Ovary (tissue), 3 donors: ENCODE data around the gene AOPEP.

ENCODE experiments used
- EP300 ChIP-seq: sonication (generic); formaldehyde crosslinking; IDR thresholded peaks from one replicate; pipeline ENCODE4 v1.6.1; 2017; ENCODE audit warnings: antibody characterized with exemption
- POLR2A ChIP-seq: fragments of 450-650 bp; IDR thresholded peaks from one replicate; pipeline ENCODE4 v1.6.1; 2017; ENCODE audit warnings: antibody characterized with exemption, mild to moderate bottlenecking, moderate library complexity
- TF ChIP-seq, protein P1 (sequence below), 3 donors: fragments of 450-650 bp in 2 of 3; fragments of 200-600 bp in 1 of 3; IDR thresholded peaks; one replicate each; pipeline versions ENCODE4 v1.5.1 to v1.8.0; 2016 to 2022; ENCODE audit warnings: antibody characterized with exemption in 3 of 3, mild to moderate bottlenecking in 1 of 3
- donor health status: DM: no; HTN: no; CAD: no.

DNA sequence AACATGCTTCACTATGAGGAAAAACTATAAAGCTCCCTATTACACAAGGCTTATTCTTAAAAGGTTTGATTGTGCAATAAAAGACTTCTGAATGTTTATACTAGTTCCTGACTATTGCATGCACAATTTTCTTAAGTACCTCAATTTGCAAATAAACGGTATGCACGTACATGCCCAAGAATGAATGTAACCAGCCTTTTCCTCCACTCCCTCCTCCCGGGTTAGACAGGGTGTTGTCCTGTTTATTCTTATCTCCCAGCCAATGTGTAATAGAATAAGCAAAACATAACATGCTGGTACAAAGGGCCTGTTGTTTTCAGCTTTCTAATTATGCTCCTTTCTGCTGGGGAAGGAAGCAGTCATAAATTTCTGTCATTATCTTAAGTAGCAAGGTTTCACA lies 79.1 kb downstream of the AOPEP start:
- TF ChIP-seq, protein P1, sequence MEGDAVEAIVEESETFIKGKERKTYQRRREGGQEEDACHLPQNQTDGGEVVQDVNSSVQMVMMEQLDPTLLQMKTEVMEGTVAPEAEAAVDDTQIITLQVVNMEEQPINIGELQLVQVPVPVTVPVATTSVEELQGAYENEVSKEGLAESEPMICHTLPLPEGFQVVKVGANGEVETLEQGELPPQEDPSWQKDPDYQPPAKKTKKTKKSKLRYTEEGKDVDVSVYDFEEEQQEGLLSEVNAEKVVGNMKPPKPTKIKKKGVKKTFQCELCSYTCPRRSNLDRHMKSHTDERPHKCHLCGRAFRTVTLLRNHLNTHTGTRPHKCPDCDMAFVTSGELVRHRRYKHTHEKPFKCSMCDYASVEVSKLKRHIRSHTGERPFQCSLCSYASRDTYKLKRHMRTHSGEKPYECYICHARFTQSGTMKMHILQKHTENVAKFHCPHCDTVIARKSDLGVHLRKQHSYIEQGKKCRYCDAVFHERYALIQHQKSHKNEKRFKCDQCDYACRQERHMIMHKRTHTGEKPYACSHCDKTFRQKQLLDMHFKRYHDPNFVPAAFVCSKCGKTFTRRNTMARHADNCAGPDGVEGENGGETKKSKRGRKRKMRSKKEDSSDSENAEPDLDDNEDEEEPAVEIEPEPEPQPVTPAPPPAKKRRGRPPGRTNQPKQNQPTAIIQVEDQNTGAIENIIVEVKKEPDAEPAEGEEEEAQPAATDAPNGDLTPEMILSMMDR (IDR thresholded peaks at IDR 0.05): no peak
- TF ChIP-seq POLR2A: no peak
- no peak for TF ChIP-seq EP300
